BLaER1 treated with 17β-estradiol and CSF1 and Interleukin-3, amounts not matched to agents 10 nM and 100 nM (cell line): ENCODE results near the gene NCCRP1.

Source experiments
- H3K27ac ChIP-seq, 11 experiments: shearing (Covaris generic); formaldehyde crosslinking; 2 replicates each; pipeline ENCODE4 v1.8.1; 2022
- H3K27me3 ChIP-seq, 11 experiments: shearing (Covaris generic); formaldehyde crosslinking; 2 replicates each; pipeline ENCODE4 v1.8.1; 2022
- H3K36me3 ChIP-seq, 11 experiments: shearing (Covaris generic); formaldehyde crosslinking; 2 replicates each; pipeline ENCODE4 v1.8.1; 2022
- H3K4me1 ChIP-seq, 10 experiments: shearing (Covaris generic); formaldehyde crosslinking; 2 replicates each; pipeline ENCODE4 v1.8.1; 2022
- H3K4me2 ChIP-seq, 11 experiments: shearing (Covaris generic); formaldehyde crosslinking; 2 replicates each; pipeline ENCODE4 v1.8.1; 2022
- H3K4me3 ChIP-seq, 10 experiments: shearing (Covaris generic); formaldehyde crosslinking; 2 replicates each; pipeline ENCODE4 v1.8.1; 2022
- H3K9ac ChIP-seq, 11 experiments: shearing (Covaris generic); formaldehyde crosslinking; 2 replicates each; pipeline ENCODE4 v1.8.1; 2022
- H3K9me3 ChIP-seq, 11 experiments: shearing (Covaris generic); formaldehyde crosslinking; replicated peaks in 1 of 11; 2 replicates each; pipeline ENCODE4 v1.8.1; 2022
- H4K20me1 ChIP-seq, 11 experiments: shearing (Covaris generic); formaldehyde crosslinking; 2 replicates each; pipeline ENCODE4 v1.8.1; 2022
- Cebpa-rat ChIP-seq, 11 experiments: shearing (Covaris generic); IDR thresholded peaks; 2 replicates each; pipeline ENCODE4 v1.8.1; 2022

The NCCRP1 gene

GRCh38 chr19:39196860-39197562 lies at the start of gene NCCRP1:
TSS of gene NCCRP1 (plus strand) at chr19:39196964. CDS start at chr19:39196983, 19 bp downstream.
- Histone ChIP-seq H3K9ac (no peak within 1 kb of the TSS), H3K4me1 (peaks cover 0 to 30% (median 17%) of the 10 kb centered on the region in 10 experiments; a peak in 17 of 20 replicates), H4K20me1 (peaks cover 0 to 22% (median 0%) of the 10 kb centered on the region in 11 experiments; a peak in 5 of 22 replicates), H3K4me3 (peak within 1 kb of the TSS in 8 of 10 experiments; percentile 6 to 55 (median 34); a peak in 9 of 20 replicates), H3K36me3 (no peaks in the 10 kb centered on the region), H3K27me3 (peaks cover 38 to 49% (median 46%) of the 10 kb centered on the region in 11 experiments), H3K9me3 (no peaks in the 10 kb centered on the region), H3K4me2 (peak within 1 kb of the TSS; percentile 57 to 81 (median 74)), H3K27ac (no peak within 1 kb of the TSS)
- TF ChIP-seq Cebpa-rat (IDR thresholded peaks at IDR 0.05), result no peak

GRCh38 chr19:39147480-39147879 lies 49.3 kb upstream of the NCCRP1 start:
- Histone ChIP-seq H3K4me1 (peaks cover 29 to 68% (median 55%) of the 10 kb centered on the region in 10 experiments), H3K4me2 (no peak overlapping the region), H3K9ac (no peak overlapping the region), H3K4me3 (no peak overlapping the region), H3K27ac (no peak overlapping the region), H4K20me1 (peaks cover 6 to 96% (median 76%) of the 10 kb centered on the region in 11 experiments; a peak in 21 of 22 replicates), H3K36me3 (peaks cover 7 to 18% (median 12%) of the 10 kb centered on the region in 11 experiments; a peak in 21 of 22 replicates), H3K9me3 (peaks cover 3 to 11% (median 6%) of the 10 kb centered on the region in 11 experiments; a peak in 12 of 22 replicates), H3K27me3 (no peaks in the 10 kb centered on the region)
- no peak for TF ChIP-seq Cebpa-rat (IDR thresholded peaks at IDR 0.05)

DNA sequence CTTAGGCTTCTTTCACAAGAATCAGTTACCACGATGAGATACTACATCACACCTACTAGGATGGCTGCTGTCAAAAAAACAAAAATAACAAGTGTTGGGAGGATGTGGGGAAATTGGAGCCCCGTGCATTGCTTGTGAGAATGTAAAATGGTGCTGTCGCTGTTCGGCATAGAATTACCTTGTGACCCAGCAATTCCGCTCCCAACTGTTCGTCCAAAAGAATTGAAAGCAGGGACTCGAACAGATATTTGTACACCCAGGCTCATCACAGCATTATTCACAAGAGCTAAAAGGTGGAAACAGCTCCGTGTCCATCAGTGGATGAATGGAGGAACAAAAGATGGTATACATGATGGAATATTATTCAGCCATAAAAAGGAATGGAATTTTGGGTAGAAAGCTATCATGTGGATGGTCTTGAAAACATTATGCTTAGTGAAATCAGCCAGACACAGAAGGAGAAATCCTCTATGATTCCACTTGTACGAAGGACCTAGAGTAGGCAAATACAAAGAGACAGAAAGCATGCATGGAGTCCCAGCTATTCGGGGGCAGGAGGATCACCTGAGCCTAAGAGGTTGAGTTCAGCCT lies 47.7 kb upstream of the NCCRP1 start:
- no peak overlapping the region for H3K27ac ChIP-seq
- H3K36me3 ChIP-seq, result peaks cover 7 to 24% (median 14%) of the 10 kb centered on the region in 11 experiments
- no peak overlapping the region for H3K4me2 ChIP-seq
- no peak for TF ChIP-seq Cebpa-rat (IDR thresholded peaks at IDR 0.05)
- peaks cover 6 to 94% (median 72%) of the 10 kb centered on the region in 11 experiments; a peak in 21 of 22 replicates for H4K20me1 ChIP-seq
- H3K9ac ChIP-seq, result no peak overlapping the region
- peaks cover 3 to 11% (median 6%) of the 10 kb centered on the region in 11 experiments; a peak in 12 of 22 replicates for H3K9me3 ChIP-seq
- H3K27me3 ChIP-seq, result no peaks in the 10 kb centered on the region
- no peak overlapping the region for H3K4me3 ChIP-seq
- H3K4me1 ChIP-seq, result peaks cover 20 to 58% (median 49%) of the 10 kb centered on the region in 10 experiments

GRCh38 chr19:39150235-39150634 lies 46.5 kb upstream of the NCCRP1 start:
- H3K27me3 ChIP-seq, result no peaks in the 10 kb centered on the region
- peak overlapping the region in 1 of 11 experiments; percentile 54; a peak in 1 of 22 replicates for H3K4me2 ChIP-seq
- peaks cover 7 to 26% (median 16%) of the 10 kb centered on the region in 11 experiments for H3K36me3 ChIP-seq
- TF ChIP-seq Cebpa-rat (IDR thresholded peaks at IDR 0.05), result no peak
- no peak overlapping the region for H3K4me3 ChIP-seq
- H3K4me1 ChIP-seq, result peaks cover 8 to 58% (median 49%) of the 10 kb centered on the region in 10 experiments
- H3K9ac ChIP-seq, result peak overlapping the region in 1 of 11 experiments; percentile 17; a peak in 1 of 22 replicates
- H3K9me3 ChIP-seq, result peaks cover 3 to 11% (median 6%) of the 10 kb centered on the region in 11 experiments; a peak in 12 of 22 replicates
- H3K27ac ChIP-seq, result peak overlapping the region in 1 of 11 experiments; percentile 17; a peak in 1 of 22 replicates
- peaks cover 10 to 94% (median 72%) of the 10 kb centered on the region in 11 experiments; a peak in 21 of 22 replicates for H4K20me1 ChIP-seq

- H3K36me3 ChIP-seq, result peaks cover 7 to 27% (median 16%) of the 10 kb centered on the region in 11 experiments
- H3K4me3 ChIP-seq, result no peak overlapping the region
Measured at GRCh38 chr19:39150807-39151600, 45.8 kb upstream of the NCCRP1 start.

GRCh38 chr19:39152066-39152465 lies 44.7 kb upstream of the NCCRP1 start:
- Histone ChIP-seq H3K27me3 (no peaks in the 10 kb centered on the region), H3K27ac (no peak overlapping the region), H3K4me3 (no peak overlapping the region), H3K36me3 (peaks cover 7 to 27% (median 16%) of the 10 kb centered on the region in 11 experiments), H3K9ac (no peak overlapping the region), H3K9me3 (peaks cover 3 to 11% (median 6%) of the 10 kb centered on the region in 11 experiments; a peak in 12 of 22 replicates), H4K20me1 (peaks cover 10 to 91% (median 69%) of the 10 kb centered on the region in 11 experiments; a peak in 20 of 22 replicates), H3K4me2 (peak overlapping the region in 5 of 11 experiments; percentile 45 to 76 (median 63); a peak in 8 of 22 replicates), H3K4me1 (peaks cover 14 to 62% (median 55%) of the 10 kb centered on the region in 10 experiments)
- no peak for TF ChIP-seq Cebpa-rat (IDR thresholded peaks at IDR 0.05)

More at GRCh38 chr19:39150807-39151600, 45.8 kb upstream of the NCCRP1 start:
- H3K9me3 ChIP-seq, result peaks cover 3 to 11% (median 6%) of the 10 kb centered on the region in 11 experiments; a peak in 12 of 22 replicates
- H3K27ac ChIP-seq, result 0 out of 22 replicates have a peak overlapping the region, but pooled peaks of 1 of the 11 experiments have one; percentile 11
- peaks cover 8 to 94% (median 72%) of the 10 kb centered on the region in 11 experiments; a peak in 21 of 22 replicates for H4K20me1 ChIP-seq
- TF ChIP-seq Cebpa-rat (IDR thresholded peaks at IDR 0.05), result no peak
- 0 out of 22 replicates have a peak overlapping the region, but pooled peaks of 1 of the 11 experiments have one; percentile 18 for H3K9ac ChIP-seq
- no peaks in the 10 kb centered on the region for H3K27me3 ChIP-seq
- peaks cover 5 to 58% (median 50%) of the 10 kb centered on the region in 10 experiments; a peak in 19 of 20 replicates for H3K4me1 ChIP-seq
- peak overlapping the region in 10 of 11 experiments; percentile 5 to 76 (median 54); a peak in 14 of 22 replicates for H3K4me2 ChIP-seq

- no peaks in the 10 kb centered on the region for H3K27me3 ChIP-seq
- H3K27ac ChIP-seq, result no peak overlapping the region
- no peak overlapping the region for H3K9ac ChIP-seq
- peaks cover 20 to 95% (median 86%) of the 10 kb centered on the region in 11 experiments; a peak in 21 of 22 replicates for H4K20me1 ChIP-seq
- no peak overlapping the region for H3K4me3 ChIP-seq
- H3K4me1 ChIP-seq, result peaks cover 20 to 76% (median 68%) of the 10 kb centered on the region in 10 experiments
- TF ChIP-seq Cebpa-rat (IDR thresholded peaks at IDR 0.05), result no peak
- H3K36me3 ChIP-seq, result peaks cover 0 to 26% (median 11%) of the 10 kb centered on the region in 11 experiments; a peak in 19 of 22 replicates
- H3K4me2 ChIP-seq, result peak overlapping the region in 7 of 11 experiments; percentile 5 to 35 (median 22); a peak in 9 of 22 replicates
- peaks cover 0 to 2% (median under 1%) of the 10 kb centered on the region in 11 experiments; a peak in 9 of 22 replicates for H3K9me3 ChIP-seq
Measured at GRCh38 chr19:39154100-39154628, 42.6 kb upstream of the NCCRP1 start.
